B cell (primary cell): Measurements from ENCODE around the gene UGT1A6.

Source experiments
- EZH2 ChIP-seq: IDR thresholded peaks from 2 replicates; pipeline ENCODE4 v1.6.1; 2012; ENCODE audit warnings: borderline replicate concordance, low read depth, mild to moderate bottlenecking, moderate library complexity, low read length; ENCODE audit not compliant: insufficient read depth, poor library complexity, severe bottlenecking
- TF ChIP-seq, protein P1 (sequence below): fragments of 200-600 bp; IDR thresholded peaks from one replicate; pipeline ENCODE4 v1.8.0; 2022; ENCODE audit warnings: antibody characterized with exemption, mild to moderate bottlenecking

DNA sequence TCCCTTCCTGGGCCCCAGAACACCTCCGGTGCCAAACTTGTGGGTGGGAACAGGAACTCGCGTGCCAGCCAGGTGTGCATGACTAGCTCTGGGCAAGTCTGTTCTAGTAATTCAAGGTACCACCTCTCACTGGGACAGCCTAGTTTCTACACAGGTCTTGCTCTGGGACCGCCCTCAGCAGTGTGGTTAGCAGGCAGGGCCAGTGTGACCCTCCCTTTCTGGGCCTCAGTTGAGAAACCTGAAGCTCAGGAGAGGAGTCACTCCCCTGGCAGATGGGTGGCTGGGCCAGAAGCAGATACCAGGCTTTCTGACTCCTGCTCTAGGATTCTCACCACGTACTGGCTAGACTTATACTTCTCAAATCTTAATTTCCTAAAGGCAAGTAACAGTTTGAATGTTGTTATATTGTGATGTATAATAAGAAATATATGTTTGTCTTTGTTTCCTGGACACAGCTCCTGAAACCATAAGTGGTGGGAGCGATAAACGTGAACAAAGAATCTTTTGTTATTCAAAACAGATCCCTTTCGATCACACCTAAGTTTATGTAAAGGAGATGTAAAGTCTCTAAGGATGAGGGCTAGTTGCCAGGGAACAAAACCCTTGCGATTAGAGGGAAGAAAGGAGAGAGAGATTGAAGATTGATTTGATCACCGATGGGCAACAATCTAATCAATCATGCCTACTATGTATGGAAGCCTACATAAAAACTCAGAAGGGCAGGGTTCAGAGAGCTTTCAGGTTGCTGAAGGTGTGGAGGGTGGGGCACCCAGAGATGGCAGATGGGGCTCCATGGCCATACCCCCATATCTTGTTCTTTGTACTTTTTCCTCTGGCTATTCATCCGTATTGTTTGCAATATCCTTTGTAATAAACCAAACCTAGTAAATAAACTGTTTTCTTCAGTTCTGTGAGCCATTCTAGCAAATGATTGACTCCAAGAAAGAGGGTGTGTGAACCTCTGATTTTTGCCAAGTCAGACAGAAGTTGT lies 952 bp upstream of the UGT1A6 start:
- no peak for TF ChIP-seq EZH2
- TF ChIP-seq, protein P1, sequence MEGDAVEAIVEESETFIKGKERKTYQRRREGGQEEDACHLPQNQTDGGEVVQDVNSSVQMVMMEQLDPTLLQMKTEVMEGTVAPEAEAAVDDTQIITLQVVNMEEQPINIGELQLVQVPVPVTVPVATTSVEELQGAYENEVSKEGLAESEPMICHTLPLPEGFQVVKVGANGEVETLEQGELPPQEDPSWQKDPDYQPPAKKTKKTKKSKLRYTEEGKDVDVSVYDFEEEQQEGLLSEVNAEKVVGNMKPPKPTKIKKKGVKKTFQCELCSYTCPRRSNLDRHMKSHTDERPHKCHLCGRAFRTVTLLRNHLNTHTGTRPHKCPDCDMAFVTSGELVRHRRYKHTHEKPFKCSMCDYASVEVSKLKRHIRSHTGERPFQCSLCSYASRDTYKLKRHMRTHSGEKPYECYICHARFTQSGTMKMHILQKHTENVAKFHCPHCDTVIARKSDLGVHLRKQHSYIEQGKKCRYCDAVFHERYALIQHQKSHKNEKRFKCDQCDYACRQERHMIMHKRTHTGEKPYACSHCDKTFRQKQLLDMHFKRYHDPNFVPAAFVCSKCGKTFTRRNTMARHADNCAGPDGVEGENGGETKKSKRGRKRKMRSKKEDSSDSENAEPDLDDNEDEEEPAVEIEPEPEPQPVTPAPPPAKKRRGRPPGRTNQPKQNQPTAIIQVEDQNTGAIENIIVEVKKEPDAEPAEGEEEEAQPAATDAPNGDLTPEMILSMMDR: no peak
